ENCODE results near the gene TRIM22.

DNA sequence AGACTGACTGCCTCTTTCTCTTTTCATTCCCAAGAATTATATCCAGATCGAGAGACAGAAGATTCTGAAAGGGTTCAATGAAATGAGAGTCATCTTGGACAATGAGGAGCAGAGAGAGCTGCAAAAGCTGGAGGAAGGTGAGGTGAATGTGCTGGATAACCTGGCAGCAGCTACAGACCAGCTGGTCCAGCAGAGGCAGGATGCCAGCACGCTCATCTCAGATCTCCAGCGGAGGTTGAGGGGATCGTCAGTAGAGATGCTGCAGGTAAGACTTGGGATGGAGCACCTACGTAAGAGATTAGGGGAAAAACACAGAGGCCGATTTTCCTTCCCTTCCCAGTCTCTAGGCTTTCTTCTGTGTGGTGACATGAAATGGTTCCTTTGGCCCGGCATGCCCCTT lies 8.7 kb downstream of the TRIM22 start:
- TF ChIP-seq, protein P1, sequence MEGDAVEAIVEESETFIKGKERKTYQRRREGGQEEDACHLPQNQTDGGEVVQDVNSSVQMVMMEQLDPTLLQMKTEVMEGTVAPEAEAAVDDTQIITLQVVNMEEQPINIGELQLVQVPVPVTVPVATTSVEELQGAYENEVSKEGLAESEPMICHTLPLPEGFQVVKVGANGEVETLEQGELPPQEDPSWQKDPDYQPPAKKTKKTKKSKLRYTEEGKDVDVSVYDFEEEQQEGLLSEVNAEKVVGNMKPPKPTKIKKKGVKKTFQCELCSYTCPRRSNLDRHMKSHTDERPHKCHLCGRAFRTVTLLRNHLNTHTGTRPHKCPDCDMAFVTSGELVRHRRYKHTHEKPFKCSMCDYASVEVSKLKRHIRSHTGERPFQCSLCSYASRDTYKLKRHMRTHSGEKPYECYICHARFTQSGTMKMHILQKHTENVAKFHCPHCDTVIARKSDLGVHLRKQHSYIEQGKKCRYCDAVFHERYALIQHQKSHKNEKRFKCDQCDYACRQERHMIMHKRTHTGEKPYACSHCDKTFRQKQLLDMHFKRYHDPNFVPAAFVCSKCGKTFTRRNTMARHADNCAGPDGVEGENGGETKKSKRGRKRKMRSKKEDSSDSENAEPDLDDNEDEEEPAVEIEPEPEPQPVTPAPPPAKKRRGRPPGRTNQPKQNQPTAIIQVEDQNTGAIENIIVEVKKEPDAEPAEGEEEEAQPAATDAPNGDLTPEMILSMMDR (IDR thresholded peaks at IDR 0.05; ENCODE audit: insufficient read depth, low read depth, low read length) = no peak
- no peak for TF ChIP-seq EZH2 (IDR thresholded peaks at IDR 0.05; ENCODE audit: insufficient read depth, low read length)
